Activated CD8-positive, alpha-beta T cell treated with anti-CD3 and anti-CD28 coated beads, Interleukin-2, amount 10 ng/mL, durations not matched to agents 7 days and 5 days (primary cell): Measurements from ENCODE around the gene DLL3. TPM values are rescaled to one million over a fixed set of nuclear protein-coding genes. Genes with fewer than 3 reads are reported as not detected.
A peak's percentile ranks its signal among the peaks of the same experiment; 100 is the strongest.
"Not testable (repeated sequence)": the region's sequence is repeated elsewhere in the genome, so short reads cannot be mapped to it uniquely, and the experiment has no call there.

ENCODE experiments used
- ATAC-seq: fragments of 150-1000 bp; cut with Tn5 transposase; one replicate; pipeline ENCODE4 v1.10.0; 2021; ENCODE audit warnings: moderate library complexity
- CTCF ChIA-PET: fragments of 350-600 bp; sonication (Branson Sonifier 250); formaldehyde crosslinking; loops from one replicate; lab custom pipeline; 2021; ENCODE audit warnings: antibody characterized with exemption; lab: Charles Lee
- POLR2A ChIA-PET: fragments of 350-600 bp; sonication (Branson Sonifier 250); formaldehyde crosslinking; loops from one replicate; lab custom pipeline; 2021; ENCODE audit warnings: antibody characterized with exemption; lab: Charles Lee
- DNase-seq: peaks from one replicate; pipeline ENCODE4 v3.0.0-alpha.2; 2020
- H3K27ac Mint-ChIP-seq: one replicate; pipeline ENCODE4 v1.8.0; 2021; ENCODE audit warnings: mild to moderate bottlenecking, mixed read lengths
- H3K27me3 Mint-ChIP-seq: one replicate; pipeline ENCODE4 v1.8.0; 2021; ENCODE audit warnings: low read depth, mixed read lengths
- H3K36me3 Mint-ChIP-seq: one replicate; pipeline ENCODE4 v1.8.0; 2021; ENCODE audit warnings: low read depth, mixed read lengths
- H3K4me1 Mint-ChIP-seq: one replicate; pipeline ENCODE4 v1.8.0; 2021; ENCODE audit warnings: low read depth, mixed read lengths
- H3K4me3 Mint-ChIP-seq: one replicate; pipeline ENCODE4 v1.8.0; 2021; ENCODE audit warnings: mild to moderate bottlenecking, mixed read lengths
- H3K9me3 Mint-ChIP-seq: one replicate; pipeline ENCODE4 v1.8.0; 2022; ENCODE audit warnings: mixed read lengths; ENCODE audit not compliant: insufficient read depth
- total RNA-seq, 2 experiments: library from RNA; stranded (reverse); gene quantifications; one replicate each; pipeline ENCODE4 v1.2.3, GENCODE V29; 2021

The DLL3 gene
- total RNA-seq, 2 experiments from 2014 or later: 0.26 to 0.29 TPM

DNA sequence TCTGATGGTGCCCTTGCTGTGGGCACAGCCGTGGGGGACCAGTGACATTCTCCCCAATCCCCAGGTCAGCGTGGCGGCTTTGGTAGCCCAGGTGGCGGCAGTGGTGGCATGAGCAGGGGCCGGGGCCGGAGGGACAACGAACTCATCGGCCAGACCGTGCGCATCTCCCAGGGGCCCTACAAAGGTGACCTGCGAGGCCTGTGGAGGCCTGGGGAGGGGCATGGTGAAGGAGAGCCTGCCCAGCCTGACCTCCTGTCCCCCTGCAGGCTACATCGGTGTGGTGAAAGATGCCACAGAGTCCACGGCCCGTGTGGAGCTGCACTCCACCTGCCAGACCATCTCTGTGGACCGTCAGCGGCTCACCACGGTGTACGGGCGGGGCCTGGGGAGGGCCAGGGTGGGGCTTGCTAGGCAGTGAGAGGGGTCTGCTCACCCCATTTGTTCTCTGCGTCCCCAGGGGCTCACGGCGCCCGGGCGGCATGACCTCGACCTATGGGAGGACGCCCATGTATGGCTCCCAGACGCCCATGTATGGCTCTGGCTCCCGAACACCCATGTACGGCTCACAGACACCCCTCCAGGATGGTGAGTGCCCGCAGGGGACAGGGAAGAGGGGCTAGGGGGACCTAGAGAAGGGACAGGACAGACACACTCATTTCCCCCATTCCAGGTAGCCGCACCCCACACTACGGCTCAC, 25.9 kb upstream of the DLL3 start:
- H3K36me3 Mint-ChIP-seq: peaks cover 76% of the 10 kb centered on the region
- no peak overlapping the region for H3K27ac Mint-ChIP-seq
- no peak for ATAC-seq
- CTCF ChIA-PET: interaction anchor here (2.0 to 4.1 kb wide), 3 partner anchors 9 to 61 kb away, joined by 6 to 29 read pairs (median 6); partner anchors contain the start of gene EID2B
- no peak overlapping the region for H3K4me3 Mint-ChIP-seq
- no peaks in the 10 kb centered on the region for H3K27me3 Mint-ChIP-seq
- POLR2A ChIA-PET: no interaction called here
- H3K4me1 Mint-ChIP-seq: peaks cover 16% of the 10 kb centered on the region
- H3K9me3 Mint-ChIP-seq: no peaks in the 10 kb centered on the region
- DNase-seq: no peak

DNA sequence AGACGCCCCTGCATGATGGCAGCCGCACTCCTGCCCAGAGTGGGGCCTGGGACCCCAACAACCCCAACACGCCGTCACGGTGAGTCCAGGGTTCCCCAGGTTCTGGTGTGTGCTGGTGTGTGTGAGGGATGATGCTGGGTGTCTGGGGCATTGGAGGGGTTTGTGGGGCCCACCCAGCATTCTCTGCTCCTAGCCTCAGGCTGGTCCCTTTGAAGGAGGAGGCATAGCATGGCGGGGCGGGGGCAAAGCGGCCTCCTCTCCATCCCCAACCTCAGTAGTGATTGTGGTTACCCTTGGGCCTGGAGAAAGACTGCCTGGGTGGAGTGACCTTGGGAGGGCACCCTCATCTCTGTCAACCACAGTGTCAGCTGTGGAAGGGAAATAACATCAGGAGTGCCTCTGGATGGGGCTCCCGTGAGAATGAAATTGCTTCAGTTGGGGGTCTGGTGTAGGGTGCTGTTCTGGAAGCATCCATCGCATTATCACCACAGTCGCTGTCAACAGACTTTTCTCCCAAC, 25.2 kb upstream of the DLL3 start:
- no peak for DNase-seq
- no peak overlapping the region for H3K27ac Mint-ChIP-seq
- H3K27me3 Mint-ChIP-seq: no peaks in the 10 kb centered on the region
- ATAC-seq: no peak
- peaks cover 71% of the 10 kb centered on the region for H3K36me3 Mint-ChIP-seq
- H3K4me1 Mint-ChIP-seq: peaks cover 16% of the 10 kb centered on the region
- H3K9me3 Mint-ChIP-seq: no peaks in the 10 kb centered on the region
- ChIA-PET CTCF (interaction anchor here (0.9 to 4.1 kb wide), 18 partner anchors 10 to 382 kb away, joined by 3 to 29 read pairs (median 5); partner anchors contain the start of genes DLL3, EID2B and SUPT5H), POLR2A (interaction anchor here (1.7 kb wide), 1 partner anchor 28 kb away, joined by 6 read pairs; the partner anchor contains the start of gene SUPT5H)
- H3K4me3 Mint-ChIP-seq: no peak overlapping the region

DNA sequence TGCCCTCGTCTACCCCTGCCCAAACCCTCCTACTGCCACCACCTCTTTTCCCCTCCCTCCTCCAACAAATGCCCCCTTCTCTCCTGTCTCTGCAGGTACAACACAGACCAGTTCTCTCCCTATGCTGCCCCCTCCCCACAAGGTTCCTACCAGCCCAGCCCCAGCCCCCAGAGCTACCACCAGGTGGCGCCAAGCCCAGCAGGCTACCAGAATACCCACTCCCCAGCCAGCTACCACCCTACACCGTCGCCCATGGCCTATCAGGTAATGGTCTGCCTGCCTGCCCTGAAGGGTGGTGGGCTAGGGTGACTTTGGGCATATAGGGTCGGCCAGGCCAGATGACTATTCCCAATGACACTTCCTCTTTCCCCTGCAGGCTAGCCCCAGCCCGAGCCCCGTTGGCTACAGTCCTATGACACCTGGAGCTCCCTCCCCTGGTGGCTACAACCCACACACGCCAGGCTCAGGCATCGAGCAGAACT, 24.6 kb upstream of the DLL3 start:
- CTCF ChIA-PET: interaction anchor here (0.7 to 4.1 kb wide), 29 partner anchors 8 to 381 kb away, joined by 3 to 29 read pairs (median 4); partner anchors contain the start of genes DLL3, EID2B, RPS16 and SUPT5H
- POLR2A ChIA-PET: interaction anchor here (0.6 to 1.7 kb wide), 2 partner anchors 29 to 188 kb away, joined by 5 to 6 read pairs; partner anchors contain the start of gene SUPT5H
- Mint-ChIP-seq H3K27ac (peak overlapping the region; percentile 49), H3K27me3 (no peaks in the 10 kb centered on the region), H3K4me1 (peaks cover 16% of the 10 kb centered on the region), H3K36me3 (peaks cover 65% of the 10 kb centered on the region), H3K4me3 (no peak overlapping the region), H3K9me3 (no peaks in the 10 kb centered on the region)
- DNase-seq: peak; percentile 72
- ATAC-seq: peak; percentile 67

DNA sequence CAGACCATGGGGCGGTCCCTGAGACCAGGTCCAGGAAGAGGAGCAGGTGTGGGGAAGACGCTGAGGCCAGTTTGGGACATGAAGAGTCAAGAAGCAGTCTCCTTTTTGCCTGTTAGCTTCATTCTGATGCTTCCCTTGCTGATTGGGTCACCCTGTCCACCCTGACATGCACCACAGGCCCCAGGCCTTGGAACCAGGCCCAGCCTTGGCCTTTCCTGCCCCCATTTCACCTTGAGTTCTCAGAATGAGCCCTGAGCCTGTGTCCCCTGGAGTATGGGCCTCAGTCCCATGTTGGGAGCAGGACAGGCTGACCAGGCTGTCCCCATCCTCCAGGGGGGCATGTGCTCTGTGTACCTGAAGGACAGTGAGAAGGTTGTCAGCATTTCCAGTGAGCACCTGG, 23.0 kb upstream of the DLL3 start:
- ChIA-PET CTCF (interaction anchor here (1.4 to 4.1 kb wide), 3 partner anchors 20 to 58 kb away, joined by 3 to 29 read pairs (median 7); partner anchors contain the start of gene EID2B), POLR2A (interaction anchor here (0.8 to 1.0 kb wide), 2 partner anchors 23 to 84 kb away, joined by 3 read pairs; partner anchors contain the start of genes DLL3 and MED29)
- peaks cover 28% of the 10 kb centered on the region for H3K4me1 Mint-ChIP-seq
- ATAC-seq (no peak), DNase-seq (no peak)
- H3K27ac Mint-ChIP-seq: no peak overlapping the region
- H3K27me3 Mint-ChIP-seq: no peaks in the 10 kb centered on the region
- no peaks in the 10 kb centered on the region for H3K9me3 Mint-ChIP-seq
- H3K36me3 Mint-ChIP-seq: peaks cover 50% of the 10 kb centered on the region
- no peak overlapping the region for H3K4me3 Mint-ChIP-seq

DNA sequence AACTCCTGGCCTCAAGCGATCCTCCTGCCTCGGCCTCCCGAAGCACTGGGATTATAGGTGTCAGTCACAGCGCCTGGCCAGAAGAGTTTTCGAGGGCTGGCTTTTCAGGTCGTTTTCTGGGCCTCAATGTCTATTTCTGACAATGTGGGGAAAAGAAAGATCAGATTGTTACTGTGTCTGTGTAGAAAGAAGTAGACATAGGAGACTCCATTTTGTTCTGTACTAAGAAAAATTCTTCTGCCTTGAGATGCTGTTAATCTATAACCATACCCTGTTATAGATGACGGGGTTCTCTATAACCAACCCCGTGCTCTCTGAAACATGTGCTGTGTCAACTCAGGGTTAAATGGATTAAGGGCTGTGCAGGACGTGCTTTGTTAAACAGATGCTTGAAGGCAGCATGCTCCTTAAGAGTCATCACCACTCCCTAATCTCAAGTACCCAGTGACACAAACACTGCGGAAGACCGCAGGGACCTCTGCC, 19.4 kb upstream of the DLL3 start:
- H3K36me3 Mint-ChIP-seq: peaks cover 27% of the 10 kb centered on the region
- H3K4me1 Mint-ChIP-seq: peaks cover 29% of the 10 kb centered on the region
- peak overlapping the region; percentile 97 for H3K27ac Mint-ChIP-seq
- POLR2A ChIA-PET, H3K27me3 Mint-ChIP-seq, H3K9me3 Mint-ChIP-seq, ATAC-seq, DNase-seq: not testable (repeated sequence)
- peak overlapping the region; percentile 92 for H3K4me3 Mint-ChIP-seq
- CTCF ChIA-PET: interaction anchor here (1.7 kb wide), 1 partner anchor 53 kb away, joined by 8 read pairs; the partner anchor contains the start of gene EID2B

DNA sequence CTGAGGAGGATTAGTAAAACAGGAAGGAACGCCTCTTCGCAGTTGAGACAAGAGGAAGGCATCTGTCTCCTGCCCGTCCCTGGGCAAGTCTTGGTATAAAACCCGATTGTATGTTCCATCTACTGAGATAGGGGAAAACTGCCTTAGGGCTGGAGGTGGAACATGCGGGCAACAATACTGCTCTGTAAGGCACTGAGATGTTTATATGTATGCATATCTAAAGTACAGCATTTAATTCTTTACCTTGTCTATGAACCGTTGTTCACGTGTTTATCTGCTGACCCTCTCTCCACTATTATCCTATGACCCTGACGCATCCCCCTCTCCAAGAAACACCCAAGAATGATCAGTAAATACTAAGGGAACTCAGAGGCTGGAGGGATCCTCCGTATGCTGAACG, 18.8 kb upstream of the DLL3 start:
- H3K9me3 Mint-ChIP-seq: no peaks in the 10 kb centered on the region
- H3K36me3 Mint-ChIP-seq: peaks cover 25% of the 10 kb centered on the region
- H3K27ac Mint-ChIP-seq: peak overlapping the region; percentile 97
- no peaks in the 10 kb centered on the region for H3K27me3 Mint-ChIP-seq
- DNase-seq: no peak
- ATAC-seq: no peak
- peaks cover 29% of the 10 kb centered on the region for H3K4me1 Mint-ChIP-seq
- H3K4me3 Mint-ChIP-seq: peak overlapping the region; percentile 92
- ChIA-PET CTCF (interaction anchor here (0.8 to 1.2 kb wide), 3 partner anchors 16 to 68 kb away, joined by 3 to 5 read pairs (median 3); partner anchors contain the start of gene PLEKHG2), POLR2A (interaction anchor here (0.6 to 1.2 kb wide), 5 partner anchors 16 to 44 kb away, joined by 3 to 11 read pairs (median 4); partner anchors contain the start of genes RPS16 and SUPT5H)

DNA sequence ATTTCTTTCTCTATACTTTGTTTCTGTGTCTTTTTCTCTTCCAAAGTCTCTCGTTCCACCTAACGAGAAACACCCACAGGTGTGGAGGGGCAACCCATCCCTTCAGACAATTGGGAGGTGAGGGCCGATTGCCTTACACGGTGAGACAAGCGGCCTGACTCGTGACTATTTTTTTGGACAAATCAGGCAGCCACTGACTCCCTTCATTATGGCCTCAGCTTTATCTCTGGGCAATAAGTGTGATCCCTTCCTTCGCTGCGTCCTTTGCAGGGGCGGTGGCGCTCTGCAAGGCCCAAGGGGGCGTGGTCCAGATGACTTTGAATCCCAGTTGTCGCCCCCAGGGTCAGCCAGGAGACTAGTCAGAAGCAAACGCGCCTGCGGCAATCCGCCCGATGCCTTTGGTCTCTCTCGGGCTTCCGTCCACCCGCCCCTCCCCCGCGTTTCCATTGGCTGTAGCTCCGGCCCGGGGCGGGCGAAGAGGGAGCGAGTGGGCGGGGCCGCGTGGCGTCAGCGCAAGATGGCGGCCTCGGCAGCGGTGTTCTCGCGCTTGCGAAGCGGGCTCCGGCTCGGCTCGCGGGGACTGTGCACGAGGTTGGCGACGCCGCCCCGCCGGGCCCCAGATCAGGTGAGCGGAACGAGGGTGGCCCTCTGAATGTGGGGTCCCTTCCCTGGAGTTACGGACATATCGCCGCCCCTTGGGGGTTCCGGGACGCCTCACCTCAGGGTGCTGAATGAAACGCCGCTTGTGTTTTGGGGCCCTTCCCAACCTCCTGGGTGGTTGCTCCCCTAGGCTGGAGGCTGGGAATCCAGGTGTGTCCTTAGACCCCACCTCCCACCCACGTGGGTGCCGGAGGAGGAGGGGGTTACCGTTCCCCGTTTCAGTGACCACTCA, 18.2 kb upstream of the DLL3 start, which contains the start of gene TIMM50:
Gene TIMM50 (plus strand): TSS at position 502 of the 892 bp plus-strand sequence. CDS start 16 bp downstream, at position 518.
- H3K27ac Mint-ChIP-seq: peak within 1 kb of the TSS; percentile 97
- POLR2A ChIA-PET: interaction anchor here (0.6 to 1.2 kb wide), 6 partner anchors 11 to 45 kb away, joined by 3 to 11 read pairs (median 4); partner anchors contain the start of genes RPS16 and SUPT5H
- ATAC-seq (peak; percentile 96), DNase-seq (peak; percentile 98)
- H3K27me3 Mint-ChIP-seq: no peaks in the 10 kb centered on the region
- CTCF ChIA-PET: interaction anchor here (0.7 to 2.0 kb wide), 6 partner anchors 15 to 69 kb away, joined by 3 to 5 read pairs (median 3); partner anchors contain the start of genes EID2B, PLEKHG2 and RPS16
- no peaks in the 10 kb centered on the region for H3K9me3 Mint-ChIP-seq
- peak within 1 kb of the TSS; percentile 92 for H3K4me3 Mint-ChIP-seq
- H3K4me1 Mint-ChIP-seq: peaks cover 29% of the 10 kb centered on the region
- H3K36me3 Mint-ChIP-seq: peaks cover 20% of the 10 kb centered on the region

DNA sequence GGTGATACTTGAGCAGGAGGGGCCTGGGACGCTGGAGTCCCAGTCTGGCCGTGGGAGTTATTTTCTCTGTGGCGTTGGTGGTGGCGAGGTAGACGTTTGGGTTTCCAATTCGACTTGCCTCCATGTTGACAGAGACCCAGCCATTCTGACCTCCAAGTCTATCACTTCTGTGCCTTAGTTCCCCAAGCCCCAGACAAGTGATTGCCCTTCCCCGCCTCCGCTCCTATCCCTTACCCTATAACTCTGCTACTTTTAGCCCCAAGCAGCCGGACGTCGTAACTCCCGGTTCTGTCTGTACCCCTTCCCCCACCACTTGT, 17.6 kb upstream of the DLL3 start:
- CTCF ChIA-PET: interaction anchor here (0.7 to 2.0 kb wide), 4 partner anchors 22 to 60 kb away, joined by 3 to 5 read pairs (median 4); partner anchors contain the start of genes EID2B and RPS16
- peak overlapping the region; percentile 97 for H3K27ac Mint-ChIP-seq
- POLR2A ChIA-PET: interaction anchor here (0.8 to 1.2 kb wide), 3 partner anchors 12 to 45 kb away, joined by 4 to 11 read pairs (median 4); partner anchors contain the start of genes RPS16 and SUPT5H
- peaks cover 16% of the 10 kb centered on the region for H3K36me3 Mint-ChIP-seq
- peaks cover 29% of the 10 kb centered on the region for H3K4me1 Mint-ChIP-seq
- no peaks in the 10 kb centered on the region for H3K9me3 Mint-ChIP-seq
- ATAC-seq (peak; percentile 2), DNase-seq (no peak)
- H3K27me3 Mint-ChIP-seq: no peaks in the 10 kb centered on the region
- peak overlapping the region; percentile 92 for H3K4me3 Mint-ChIP-seq

DNA sequence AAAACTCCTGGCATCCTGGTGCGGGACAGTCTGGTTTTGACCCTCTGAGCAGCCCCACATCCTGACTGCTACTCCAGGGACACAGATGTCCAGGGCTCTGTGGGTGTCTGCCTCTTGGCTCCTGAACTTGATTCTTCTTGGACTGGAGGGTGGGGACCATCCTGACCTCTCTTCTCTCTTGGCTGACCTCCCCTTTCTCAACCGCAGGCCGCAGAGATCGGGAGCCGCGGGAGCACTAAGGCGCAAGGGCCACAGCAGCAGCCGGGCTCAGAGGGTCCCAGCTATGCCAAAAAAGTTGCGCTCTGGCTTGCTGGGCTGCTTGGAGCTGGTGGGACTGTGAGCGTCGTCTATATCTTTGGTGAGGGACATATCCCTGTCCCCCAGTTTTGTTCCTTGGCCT, 17.1 kb upstream of the DLL3 start:
- no peaks in the 10 kb centered on the region for H3K27me3 Mint-ChIP-seq
- ChIA-PET POLR2A (no interaction called here), CTCF (interaction anchor here (2.0 kb wide), 1 partner anchor 51 kb away, joined by 5 read pairs; the partner anchor contains the start of gene EID2B)
- DNase-seq: no peak
- peak overlapping the region; percentile 97 for H3K27ac Mint-ChIP-seq
- no peak for ATAC-seq
- peaks cover 14% of the 10 kb centered on the region for H3K36me3 Mint-ChIP-seq
- peak overlapping the region; percentile 92 for H3K4me3 Mint-ChIP-seq
- H3K4me1 Mint-ChIP-seq: peaks cover 29% of the 10 kb centered on the region
- no peaks in the 10 kb centered on the region for H3K9me3 Mint-ChIP-seq

DNA sequence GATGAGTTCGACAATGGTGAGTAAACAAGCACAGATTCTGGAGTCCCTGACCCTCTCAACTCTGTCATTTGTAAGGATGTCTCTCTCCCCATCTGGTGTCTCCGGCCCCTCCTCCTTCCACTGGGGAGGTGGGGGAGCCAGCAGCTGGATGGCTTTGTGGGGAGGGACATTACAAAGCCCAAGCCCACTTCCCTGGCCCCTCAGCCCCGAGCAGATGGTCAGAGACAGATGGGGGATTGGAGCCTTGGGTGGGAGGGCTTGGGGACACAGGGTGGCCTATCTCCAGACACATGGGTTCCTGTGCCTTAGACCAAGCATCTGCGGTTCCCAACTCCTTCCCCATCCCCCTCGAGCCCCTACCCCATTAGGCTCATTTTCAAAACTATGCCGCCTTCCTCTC, 15.6 kb upstream of the DLL3 start:
- Mint-ChIP-seq H3K27me3 (no peaks in the 10 kb centered on the region), H3K4me1 (peaks cover 29% of the 10 kb centered on the region), H3K4me3 (peak overlapping the region; percentile 31), H3K9me3 (no peaks in the 10 kb centered on the region), H3K27ac (peak overlapping the region; percentile 60), H3K36me3 (peaks cover 16% of the 10 kb centered on the region)
- ChIA-PET POLR2A (no interaction called here), CTCF (no interaction called here)
- DNase-seq: no peak
- no peak for ATAC-seq
